Putamen (tissue), 1 donor: ENCODE results near the gene MAP3K14.

ENCODE experiments used
- DNase-seq: peaks from one replicate; pipeline ENCODE4 v3.0.0-alpha.2; 2016; ENCODE audit warnings: low spot score

MAP3K14 gene

GRCh38 chr17:45235416-45236281 is 81.2 kb downstream of the MAP3K14 start:
- DNase-seq = no peak

GRCh38 chr17:45234641-45235415 is 82.0 kb downstream of the MAP3K14 start:
- DNase-seq = no peak

GRCh38 chr17:45233423-45233924 is 83.3 kb downstream of the MAP3K14 start:
- no peak for DNase-seq

GRCh38 chr17:45232514-45233422 is 84.1 kb downstream of the MAP3K14 start:
- no peak for DNase-seq

- no peak for DNase-seq
Observed at GRCh38 chr17:45231481-45232116, 85.2 kb downstream of the MAP3K14 start.

GRCh38 chr17:45230787-45231480 is 85.9 kb downstream of the MAP3K14 start:
- no peak for DNase-seq

GRCh38 chr17:45230410-45230786 is 86.4 kb downstream of the MAP3K14 start:
- no peak for DNase-seq

GRCh38 chr17:45229681-45230409 is 87.0 kb downstream of the MAP3K14 start:
- no peak for DNase-seq

- DNase-seq = peak; percentile 40
Observed at GRCh38 chr17:45228763-45229539, 87.9 kb downstream of the MAP3K14 start.

GRCh38 chr17:45227926-45228762 is 88.7 kb downstream of the MAP3K14 start:
- no peak for DNase-seq

GRCh38 chr17:45227101-45227925 is 89.5 kb downstream of the MAP3K14 start:
- DNase-seq = no peak

GRCh38 chr17:45226576-45226975 is 90.2 kb downstream of the MAP3K14 start:
- DNase-seq = no peak

- peak; percentile 44 for DNase-seq
Observed at GRCh38 chr17:45225964-45226530, 90.8 kb downstream of the MAP3K14 start.

GRCh38 chr17:45225051-45225700 is 91.6 kb downstream of the MAP3K14 start:
- DNase-seq = no peak

- no peak for DNase-seq
Observed at GRCh38 chr17:45224671-45225050, 92.2 kb downstream of the MAP3K14 start.
